Spleen (tissue), 11 donors: ENCODE results near the gene SLC6A7. TPM values are rescaled to one million over a fixed set of nuclear protein-coding genes. Genes with fewer than 3 reads are reported as not detected.

ENCODE experiments used
- DNase-seq: peaks from one replicate; pipeline ENCODE4 v3.0.0-alpha.2; 2020
- H3K27ac ChIP-seq, 8 donors: fragments of 200-600 bp; sonication (generic) in 7 of 8; 1 replicate in 4 of 8; 2 replicates in 4 of 8; pipeline versions ENCODE4 v1.5.0 to v1.8.0; 2016 to 2021; ENCODE audit warnings: inconsistent platforms in 4 of 8, mild to moderate bottlenecking in 4 of 8, moderate library complexity in 1 of 8
- H3K27me3 ChIP-seq, 7 donors: fragments of 200-600 bp; sonication (generic) in 6 of 7; replicated peaks in 1 of 7; 1 replicate in 4 of 7; 2 replicates in 3 of 7; pipeline versions ENCODE4 v1.5.0 to v1.8.0; 2016 to 2021; ENCODE audit warnings: inconsistent platforms in 3 of 7, mild to moderate bottlenecking in 1 of 7
- H3K36me3 ChIP-seq, 6 donors: fragments of 200-600 bp; sonication (generic) in 5 of 6; 1 replicate in 4 of 6; 2 replicates in 2 of 6; pipeline versions ENCODE4 v1.5.0 to v1.8.0; 2016 to 2021; ENCODE audit warnings: inconsistent platforms in 2 of 6
- H3K4me1 ChIP-seq, 6 donors: fragments of 200-600 bp; sonication (generic) in 5 of 6; 1 replicate in 3 of 6; 2 replicates in 3 of 6; pipeline versions ENCODE4 v1.5.0 to v1.8.0; 2016 to 2021; ENCODE audit warnings: inconsistent platforms in 3 of 6
- H3K4me3 ChIP-seq, 8 donors: fragments of 200-600 bp; sonication (generic) in 7 of 8; 1 replicate in 4 of 8; 2 replicates in 4 of 8; pipeline versions ENCODE4 v1.5.0 to v1.8.0; 2016 to 2021; ENCODE audit warnings: inconsistent platforms in 4 of 8, mild to moderate bottlenecking in 4 of 8, moderate library complexity in 2 of 8
- H3K9me3 ChIP-seq, 8 donors: fragments of 200-600 bp; sonication (generic) in 7 of 8; 1 replicate in 4 of 8; 2 replicates in 4 of 8; pipeline versions ENCODE4 v1.5.0 to v1.8.0; 2016 to 2021; ENCODE audit warnings: inconsistent platforms in 4 of 8
- CTCF ChIP-seq, 11 experiments: fragments of 200-600 bp in 7 of 11; fragments of 450-650 bp in 4 of 11; sonication (generic) in 4 of 11; IDR thresholded peaks in 8 of 11; conservative IDR thresholded peaks in 3 of 11; 1 replicate in 7 of 11; 2 replicates in 4 of 11; pipeline versions ENCODE4 v1.4.0 to v1.8.0; 2016 to 2021; ENCODE audit warnings: antibody characterized with exemption in 11 of 11, inconsistent platforms in 4 of 11, mild to moderate bottlenecking in 1 of 11
- POLR2A ChIP-seq, 3 donors: fragments of 450-650 bp; IDR thresholded peaks; one replicate each; pipeline ENCODE4 v1.5.1; 2017; ENCODE audit warnings: antibody characterized with exemption in 3 of 3, mild to moderate bottlenecking in 1 of 3
- POLR2AphosphoS5 ChIP-seq, 3 donors: sonication (generic); formaldehyde crosslinking; IDR thresholded peaks; one replicate each; pipeline ENCODE4 v1.5.1; 2017; ENCODE audit warnings: antibody characterized with exemption in 3 of 3
- WGBS, 5 donors: extraction: QIAGEN DNeasy Blood & Tissue Kit in 3 of 5; methylation state at CpG; one replicate each; pipeline versions ENCODE4 v1.1.5 to v1.1.7; 2013 to 2018; 5-methylcytosine and 5-hydroxymethylcytosine counted together
- intact Hi-C: fragments of 100-400 bp; cut with DNase I; formaldehyde crosslinking; loops from one replicate; pipeline ENCODE4 v1.15.0; 2023; ENCODE audit warnings: low total_unique reads
- polyA plus RNA-seq, 3 donors: library from polyadenylated mRNA; stranded (reverse); fragments of 200-250 nt; gene quantifications; one replicate each; pipeline ENCODE4 v1.2.1, GENCODE V29; 2013
- total RNA-seq, 7 donors: library from RNA; depleted of rRNA in 3 of 7; stranded (reverse); fragments of >200 nt in 3 of 7; fragmentation: NEBNext Ultra II Directional in 4 of 7; extraction: Animal tissue kit (Norgen Biotek cat#: 25700) in 4 of 7; gene quantifications; one replicate each; pipeline versions ENCODE4 v1.1.0 to v1.2.1, GENCODE V29; 2016 to 2021
- donor health status: healthy with polysubstance abuse.
- donor health status: DM: no; HTN: no; CAD: no; lungs with moderate emphysema.
- donor health status: DM: no; HTN: no; CAD: no.
- donor health status: Bipolar disorder and iron deficiency.
- donor health status: healthy.
- donor health status: DM: no; HTN: no; CAD: no.
- donor health status: DM: yes; HTN: yes; CAD: no.

Gene SLC6A7
- total and polyA plus RNA-seq, 10 donors: 0.03 to 0.10 TPM; not detected in 8

- no peak for TF ChIP-seq POLR2AphosphoS5 (IDR thresholded peaks at IDR 0.05)
- TF ChIP-seq POLR2A (IDR thresholded peaks at IDR 0.05): no peak
- no peak for TF ChIP-seq CTCF (IDR thresholded peaks at IDR 0.05 in 8 of 11, conservative IDR thresholded peaks at IDR 0.05 in 3 of 11)
- Histone ChIP-seq H3K4me3 (no peak overlapping the region), H3K36me3 (no peaks in the 10 kb centered on the region), H3K27ac (no peak overlapping the region), H3K27me3 (peaks cover 0 to 6% (median 0%) of the 10 kb centered on the region in 7 donors), H3K9me3 (no peaks in the 10 kb centered on the region), H3K4me1 (peaks cover 0 to 17% (median 6%) of the 10 kb centered on the region in 6 donors)
- DNase-seq: no peak
- intact Hi-C loops: no loop called here
- 81 to 92% (median 84%) methylated on average over 3 to 4 of the region's 4 CpGs for WGBS, 5 donors
Observed at GRCh38 chr5:150177721-150178120, 12.1 kb upstream of the SLC6A7 start.

GRCh38 chr5:150178262-150178661, 11.6 kb upstream of the SLC6A7 start:
- TF ChIP-seq POLR2A (IDR thresholded peaks at IDR 0.05) (no peak), POLR2AphosphoS5 (IDR thresholded peaks at IDR 0.05) (no peak), CTCF (IDR thresholded peaks at IDR 0.05 in 8 of 11, conservative IDR thresholded peaks at IDR 0.05 in 3 of 11) (no peak)
- DNase-seq: no peak
- intact Hi-C loops: no loop called here
- no peaks in the 10 kb centered on the region for H3K9me3 ChIP-seq
- peaks cover 0 to 17% (median 6%) of the 10 kb centered on the region in 6 donors for H3K4me1 ChIP-seq
- H3K27me3 ChIP-seq: peaks cover 0 to 6% (median 0%) of the 10 kb centered on the region in 7 donors
- H3K4me3 ChIP-seq: no peak overlapping the region
- no peaks in the 10 kb centered on the region for H3K36me3 ChIP-seq
- no peak overlapping the region for H3K27ac ChIP-seq
- WGBS, 5 donors: 38 to 66% (median 57%) methylated on average over 3 to 4 of the region's 4 CpGs

- H3K27me3 ChIP-seq: peaks cover 0 to 6% (median 0%) of the 10 kb centered on the region in 7 donors
- WGBS, 5 donors: 91 to 96% (median 92%) methylated on average over 7 of the region's 7 CpGs
- H3K36me3 ChIP-seq: no peaks in the 10 kb centered on the region
- peak overlapping the region in 2 of 8 donors; percentile 68 for H3K27ac ChIP-seq
- no peak for TF ChIP-seq POLR2AphosphoS5 (IDR thresholded peaks at IDR 0.05)
- no peak for TF ChIP-seq CTCF (IDR thresholded peaks at IDR 0.05 in 8 of 11, conservative IDR thresholded peaks at IDR 0.05 in 3 of 11)
- no peak for TF ChIP-seq POLR2A (IDR thresholded peaks at IDR 0.05)
- H3K4me3 ChIP-seq: no peak overlapping the region
- H3K9me3 ChIP-seq: no peaks in the 10 kb centered on the region
- intact Hi-C loops: no loop called here
- peaks cover 0 to 17% (median 6%) of the 10 kb centered on the region in 6 donors for H3K4me1 ChIP-seq
- no peak for DNase-seq
Observed at GRCh38 chr5:150179019-150179620, 10.7 kb upstream of the SLC6A7 start.

- TF ChIP-seq POLR2AphosphoS5 (IDR thresholded peaks at IDR 0.05) (peak; percentile 33 to 69 (median 41)), POLR2A (IDR thresholded peaks at IDR 0.05) (no peak)
- Histone ChIP-seq H3K36me3 (no peaks in the 10 kb centered on the region), H3K4me3 (no peak overlapping the region), H3K9me3 (no peaks in the 10 kb centered on the region), H3K27ac (peak overlapping the region in 6 of 8 donors; percentile 18 to 68 (median 54)), H3K27me3 (peaks cover 0 to 6% (median 0%) of the 10 kb centered on the region in 7 donors), H3K4me1 (peaks cover 0 to 17% (median 6%) of the 10 kb centered on the region in 6 donors)
- DNase-seq: no peak
- intact Hi-C loops: no loop called here
- 57 to 70% (median 66%) methylated on average over 18 of the region's 18 CpGs for WGBS, 5 donors
Observed at GRCh38 chr5:150180241-150181026, 9.4 kb upstream of the SLC6A7 start.
